Measurements from ENCODE around the gene CADPS. TPM values are rescaled to one million over a fixed set of nuclear protein-coding genes. Genes with fewer than 3 reads are reported as not detected.

CADPS gene
- total and polyA plus RNA-seq, 9 of the 15 experiments (the other 6 are each of a cell fraction or from before 2014, with no cell fraction given), result not detected

DNA sequence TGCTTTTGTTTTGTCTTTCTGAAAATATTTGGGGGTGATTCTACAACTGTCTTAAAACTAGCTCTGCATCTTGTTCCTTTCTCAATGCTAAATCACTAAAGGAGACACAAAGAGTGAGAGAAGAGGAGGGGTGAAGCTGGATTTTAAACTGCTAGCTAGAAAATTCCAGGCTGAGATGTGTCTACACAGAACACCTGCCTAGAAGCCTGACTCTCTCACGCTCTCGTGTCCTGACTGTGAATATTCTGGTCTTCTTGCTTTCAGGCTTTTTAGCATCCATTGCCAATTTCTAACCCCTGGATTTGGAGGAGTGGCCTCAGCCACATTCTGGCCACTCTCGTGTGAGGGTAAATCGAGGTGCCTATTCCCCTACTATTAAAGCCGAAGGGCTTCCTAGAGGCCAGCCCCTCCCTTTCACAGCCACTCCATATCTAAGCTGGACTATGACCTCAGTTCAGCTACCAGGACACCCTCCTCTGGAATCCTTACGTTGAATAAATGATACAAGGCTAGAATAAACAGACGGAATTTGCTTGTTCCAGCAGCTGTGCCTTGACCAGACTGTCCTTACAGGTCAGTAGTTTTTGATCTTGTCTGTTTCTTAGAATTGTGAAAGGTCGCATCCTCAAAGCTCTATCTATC, 353.6 kb downstream of the CADPS start:
- H3K9me1 ChIP-seq (ENCODE audit: control insufficient read depth, insufficient read depth, low read length), result no peaks in the 10 kb centered on the region
- BruUV-seq (replicated peaks), result no TSS peak
- FAIRE-seq (no peak), ATAC-seq (no peak), DNase-seq (ENCODE audit: extremely low read depth in 1 of 4, low spot score in 3 of 4) (no peak)
- H3K4me2 ChIP-seq (ENCODE audit: insufficient read depth, low read length), result no peak overlapping the region
- no peaks in the 10 kb centered on the region for H3K36me3 ChIP-seq (ENCODE audit: control insufficient read depth, insufficient read depth, low read length)
- no peak overlapping the region for H3K27ac ChIP-seq (ENCODE audit: extremely low read depth, low read depth, low read length)
- H3K4me1 ChIP-seq (replicated peaks in 1 of 2; ENCODE audit: control insufficient read depth in 2 of 2, insufficient read depth in 2 of 2, low read length in 2 of 2), result no peaks in the 10 kb centered on the region
- H3K27me3 ChIP-seq (ENCODE audit: control insufficient read depth in 2 of 2, insufficient read depth in 2 of 2, low read length in 2 of 2), result no peaks in the 10 kb centered on the region
- POLR2A ChIA-PET, result no interaction called here
- CTCF ChIA-PET (ENCODE audit: low intra/inter-chr PET ratio), result no interaction called here
- no peaks in the 10 kb centered on the region for H4K20me1 ChIP-seq (replicated peaks; ENCODE audit: control insufficient read depth, insufficient read depth, low read length)
- in situ Hi-C loops (cut with MboI) (no loop called here), intact Hi-C loops (cut with micrococcal nuclease) (no loop called here)
- no peak overlapping the region for H2AFZ ChIP-seq (ENCODE audit: low read depth, low read length)
- WGBS (ENCODE audit: insufficient coverage, low coverage, missing lambda C conversion rate), result 0% methylated on average over 8 of the region's 8 CpGs
- H3K4me3 ChIP-seq, result no peak overlapping the region
- TF ChIP-seq ZNF253 (CRISPR knock-in tag; conservative IDR thresholded peaks at IDR 0.05) (no peak), SOX6 (IDR thresholded peaks at IDR 0.05) (no peak), ADNP (tag; IDR thresholded peaks at IDR 0.05) (no peak)
- TF ChIP-seq, protein P1, sequence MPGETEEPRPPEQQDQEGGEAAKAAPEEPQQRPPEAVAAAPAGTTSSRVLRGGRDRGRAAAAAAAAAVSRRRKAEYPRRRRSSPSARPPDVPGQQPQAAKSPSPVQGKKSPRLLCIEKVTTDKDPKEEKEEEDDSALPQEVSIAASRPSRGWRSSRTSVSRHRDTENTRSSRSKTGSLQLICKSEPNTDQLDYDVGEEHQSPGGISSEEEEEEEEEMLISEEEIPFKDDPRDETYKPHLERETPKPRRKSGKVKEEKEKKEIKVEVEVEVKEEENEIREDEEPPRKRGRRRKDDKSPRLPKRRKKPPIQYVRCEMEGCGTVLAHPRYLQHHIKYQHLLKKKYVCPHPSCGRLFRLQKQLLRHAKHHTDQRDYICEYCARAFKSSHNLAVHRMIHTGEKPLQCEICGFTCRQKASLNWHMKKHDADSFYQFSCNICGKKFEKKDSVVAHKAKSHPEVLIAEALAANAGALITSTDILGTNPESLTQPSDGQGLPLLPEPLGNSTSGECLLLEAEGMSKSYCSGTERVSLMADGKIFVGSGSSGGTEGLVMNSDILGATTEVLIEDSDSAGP (CRISPR knock-in tag; IDR thresholded peaks at IDR 0.05), result no peak
- TF ChIP-seq, protein P2, sequence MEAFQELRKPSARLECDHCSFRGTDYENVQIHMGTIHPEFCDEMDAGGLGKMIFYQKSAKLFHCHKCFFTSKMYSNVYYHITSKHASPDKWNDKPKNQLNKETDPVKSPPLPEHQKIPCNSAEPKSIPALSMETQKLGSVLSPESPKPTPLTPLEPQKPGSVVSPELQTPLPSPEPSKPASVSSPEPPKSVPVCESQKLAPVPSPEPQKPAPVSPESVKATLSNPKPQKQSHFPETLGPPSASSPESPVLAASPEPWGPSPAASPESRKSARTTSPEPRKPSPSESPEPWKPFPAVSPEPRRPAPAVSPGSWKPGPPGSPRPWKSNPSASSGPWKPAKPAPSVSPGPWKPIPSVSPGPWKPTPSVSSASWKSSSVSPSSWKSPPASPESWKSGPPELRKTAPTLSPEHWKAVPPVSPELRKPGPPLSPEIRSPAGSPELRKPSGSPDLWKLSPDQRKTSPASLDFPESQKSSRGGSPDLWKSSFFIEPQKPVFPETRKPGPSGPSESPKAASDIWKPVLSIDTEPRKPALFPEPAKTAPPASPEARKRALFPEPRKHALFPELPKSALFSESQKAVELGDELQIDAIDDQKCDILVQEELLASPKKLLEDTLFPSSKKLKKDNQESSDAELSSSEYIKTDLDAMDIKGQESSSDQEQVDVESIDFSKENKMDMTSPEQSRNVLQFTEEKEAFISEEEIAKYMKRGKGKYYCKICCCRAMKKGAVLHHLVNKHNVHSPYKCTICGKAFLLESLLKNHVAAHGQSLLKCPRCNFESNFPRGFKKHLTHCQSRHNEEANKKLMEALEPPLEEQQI (IDR thresholded peaks at IDR 0.05), result no peak
- H3K9me3 ChIP-seq (replicated peaks; ENCODE audit: control insufficient read depth, insufficient read depth, low read depth, low read length), result no peaks in the 10 kb centered on the region
- H3K9ac ChIP-seq (ENCODE audit: insufficient read depth in 1 of 2, low read depth in 2 of 2, low read length in 2 of 2), result no peak overlapping the region
- no peaks in the 10 kb centered on the region for H3K79me2 ChIP-seq (ENCODE audit: control insufficient read depth, insufficient read depth, low read length)

Measured in K562 (cell line).